Lung microvascular endothelial cell (primary cell): ENCODE measurements around the gene ARVCF. TPM values are rescaled to one million over a fixed set of nuclear protein-coding genes. Genes with fewer than 3 reads are reported as not detected.
A peak's percentile ranks its signal among the peaks of the same experiment; 100 is the strongest.

Experiments
- DNase-seq, 2 donors: peaks; one replicate each; pipeline versions ENCODE4 v3.0.0 to v3.0.0-alpha.2; 2010; ENCODE audit warnings: low read depth in 2 of 2
- total RNA-seq: library from RNA; depleted of rRNA; stranded (reverse); fragments of >200 nt; gene quantifications from 2 replicates; pipeline ENCODE4 v1.2.1, GENCODE V29; 2014

ARVCF gene
- total RNA-seq, 1 donor from 2014 or later, result 72.0 TPM

DNA sequence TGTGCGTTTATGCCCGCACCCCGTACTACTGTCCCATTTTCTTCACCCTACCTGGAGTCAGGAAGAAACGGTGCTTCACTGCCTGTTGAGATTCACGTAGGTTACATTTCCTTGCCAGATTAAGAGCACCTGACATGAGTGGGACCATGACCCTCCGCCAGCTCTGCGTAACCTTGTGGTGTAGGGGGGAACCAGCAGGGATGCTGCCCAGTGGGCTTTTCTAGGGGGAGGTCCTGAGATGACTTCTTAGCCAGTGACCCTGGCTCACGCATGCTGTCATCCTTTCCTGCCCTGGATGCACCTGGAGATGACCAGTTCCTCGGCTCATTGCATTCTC, 967 bp upstream of the ARVCF start:
- DNase-seq, result no peak

DNA sequence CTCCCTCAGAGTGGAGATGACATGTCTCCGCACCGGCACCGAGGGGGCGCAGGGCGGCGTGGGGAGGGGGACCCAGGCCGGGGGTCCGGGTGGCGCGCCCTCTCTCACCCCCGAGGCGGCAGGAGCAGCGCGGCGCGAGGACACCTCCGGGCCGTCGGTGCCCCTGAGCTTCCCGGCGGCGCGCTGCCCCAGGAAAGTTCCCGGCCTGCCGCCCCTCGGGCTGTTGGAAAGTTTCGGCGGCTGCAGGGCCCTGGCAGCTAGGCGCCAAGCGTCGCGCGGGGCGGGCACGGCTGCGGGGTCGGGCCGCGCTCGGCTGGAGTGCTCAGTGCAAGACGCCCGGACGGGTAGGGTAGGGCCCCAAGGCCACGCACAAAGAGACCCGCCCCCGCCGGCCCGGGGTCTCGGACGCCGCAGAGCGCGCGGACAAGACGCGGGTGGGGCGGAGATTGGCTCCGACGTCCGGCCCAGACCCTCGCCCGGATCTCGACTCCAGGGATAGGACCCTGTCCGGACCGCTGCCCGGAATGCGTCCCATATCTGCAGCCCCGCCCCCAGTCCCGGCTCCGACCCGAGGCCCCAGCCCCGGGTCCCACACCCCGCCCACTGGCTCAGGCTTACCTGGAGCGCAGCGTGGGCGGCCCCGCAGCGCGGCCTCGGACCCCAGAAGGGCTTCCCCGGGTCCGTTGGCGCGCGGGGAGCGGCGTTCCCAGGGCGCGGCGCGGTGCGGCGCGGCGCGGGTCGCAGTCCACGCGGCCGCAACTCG, 471 bp downstream of the ARVCF start:
- peak; percentile 32 to 45 for DNase-seq

DNA sequence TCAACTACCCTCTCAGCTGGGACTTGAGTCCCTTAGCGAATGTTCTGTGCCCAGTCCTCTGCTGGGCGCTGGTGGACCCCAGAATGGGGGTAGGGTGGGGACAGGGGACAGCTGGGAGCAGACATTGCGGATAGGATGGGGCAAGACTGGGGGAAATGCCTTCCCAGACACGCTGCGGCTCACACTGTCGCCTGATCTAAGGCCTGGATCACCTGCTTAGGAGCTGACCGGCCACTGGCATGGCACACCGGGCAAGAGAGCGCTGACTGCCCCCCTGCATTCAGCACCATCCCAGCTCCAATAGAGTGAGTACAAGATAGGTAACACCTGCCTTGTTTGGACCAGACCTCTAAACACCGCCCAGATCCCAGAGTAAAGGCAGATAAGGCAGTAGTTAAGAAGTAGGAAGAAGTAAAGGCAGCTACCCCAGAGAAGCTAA, 1.4 kb downstream of the ARVCF start:
- no peak for DNase-seq

DNA sequence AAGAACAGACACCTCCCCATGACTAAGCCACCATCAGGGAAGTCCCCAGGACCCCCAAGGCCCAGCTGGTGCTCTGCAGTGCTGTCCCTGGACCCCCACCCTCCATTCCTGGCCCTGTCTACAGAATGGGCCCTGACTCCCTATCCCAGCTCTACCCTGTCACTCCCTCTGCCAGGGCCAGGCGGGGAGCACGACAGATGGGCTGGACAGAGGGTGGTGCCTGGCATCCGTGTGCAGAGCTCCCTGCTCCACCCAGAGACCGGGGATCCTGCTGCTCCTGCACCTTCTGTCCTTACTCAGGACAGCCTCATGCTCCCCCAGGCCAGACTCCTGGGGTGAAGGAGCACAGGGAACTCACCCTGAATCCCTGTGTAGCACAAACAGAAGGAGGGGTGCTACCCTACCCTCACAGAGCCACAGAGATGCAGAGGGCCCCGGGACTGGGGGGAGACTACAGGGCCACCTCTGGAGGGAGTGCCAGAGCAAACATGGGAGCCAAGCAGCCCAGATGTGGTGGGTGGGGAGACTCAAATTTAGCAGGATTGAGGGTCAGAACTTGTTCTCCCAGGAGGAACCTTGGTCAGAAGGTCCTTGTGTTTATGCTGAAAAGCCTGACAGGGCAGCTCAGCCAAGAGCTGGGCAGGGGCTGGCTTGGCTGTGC, 2.0 kb downstream of the ARVCF start:
- no peak for DNase-seq

DNA sequence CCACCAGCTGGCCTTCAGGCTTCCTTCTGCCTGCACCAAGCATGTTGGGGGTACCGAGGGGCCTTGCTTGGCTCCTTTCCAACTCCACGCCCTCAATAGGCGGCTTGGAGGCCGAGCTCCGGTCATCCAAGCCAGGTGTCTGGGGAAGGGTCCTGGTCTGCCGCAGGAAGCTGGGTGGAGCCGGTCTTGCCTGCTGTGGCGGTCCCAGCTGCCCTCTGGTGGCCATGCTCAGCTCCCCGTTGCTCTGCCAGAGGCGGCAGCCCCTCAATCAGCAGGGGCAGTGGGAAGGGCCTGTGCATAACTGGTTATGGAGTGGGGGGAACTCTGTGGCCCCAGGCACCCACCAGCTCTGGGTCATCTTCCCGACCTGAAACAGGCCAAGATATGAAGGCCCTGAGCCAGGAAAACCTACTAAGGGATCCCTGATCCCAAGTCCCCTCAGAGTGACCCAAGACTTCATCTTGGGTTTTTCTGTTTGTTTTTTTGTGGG, 3.2 kb downstream of the ARVCF start:
- DNase-seq, result peak; percentile 71 to 85

DNA sequence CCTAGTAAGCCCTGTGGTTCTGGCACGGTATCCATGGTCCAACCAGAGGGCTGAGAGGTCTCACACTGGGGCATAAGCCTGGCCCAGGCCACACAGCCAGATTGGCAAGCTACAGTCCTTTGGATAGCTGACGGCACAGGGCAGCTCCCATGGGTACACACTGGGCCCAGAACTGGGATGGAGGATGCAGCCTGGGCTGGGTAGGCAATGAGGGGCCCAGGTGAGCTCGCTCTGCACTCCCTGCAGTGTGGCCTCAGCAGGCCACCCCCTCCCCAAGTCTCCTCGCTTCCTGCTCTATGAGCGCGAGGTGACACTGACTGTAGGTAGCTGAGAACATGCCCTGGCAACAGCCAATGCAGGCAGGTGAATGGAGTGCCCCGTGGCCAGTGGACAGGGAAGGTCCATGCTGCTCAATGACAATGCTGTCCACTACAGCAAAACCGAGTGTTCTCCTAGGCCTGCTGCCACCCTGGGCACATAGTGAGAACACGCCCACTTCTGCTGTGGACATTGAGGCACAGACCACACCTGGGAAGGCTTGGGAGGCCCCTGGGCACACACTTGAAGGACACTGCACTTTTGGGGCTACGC, 3.8 kb downstream of the ARVCF start:
- DNase-seq, result no peak

DNA sequence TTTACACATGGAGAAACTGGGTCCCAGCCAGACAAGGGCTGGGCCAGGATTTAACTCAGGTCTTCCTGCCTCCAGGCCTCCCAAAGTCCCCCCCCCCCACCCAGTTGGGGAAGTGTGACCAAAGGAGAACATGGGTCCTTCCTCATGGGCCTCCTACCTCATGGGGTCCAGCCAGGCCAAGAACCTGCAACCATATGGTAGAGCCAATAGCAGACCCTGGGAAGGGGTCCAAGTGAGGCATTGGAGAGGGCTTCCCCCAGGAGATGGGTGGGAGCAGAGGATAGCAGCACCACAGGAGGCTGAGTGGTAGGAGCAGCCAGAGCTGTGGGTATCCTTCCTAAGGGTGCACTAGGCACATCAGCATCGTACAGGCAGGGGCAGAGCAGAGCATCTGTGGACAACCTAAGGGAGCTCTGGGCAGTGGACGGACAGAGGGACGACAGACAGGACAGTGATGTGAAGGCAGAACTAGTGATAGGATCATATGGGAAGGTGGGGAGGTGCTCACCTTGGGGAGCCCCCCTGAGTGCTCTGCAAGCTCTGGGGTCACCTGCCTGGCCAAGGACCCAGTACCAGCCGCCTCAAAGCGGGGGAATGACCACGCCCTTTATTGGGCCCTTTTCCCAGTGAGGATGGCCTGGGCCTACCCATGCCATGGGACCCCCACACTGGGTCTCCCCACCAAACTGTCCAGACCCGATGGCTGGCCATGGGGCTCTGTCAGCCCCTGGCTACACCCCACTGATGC, 4.5 kb downstream of the ARVCF start:
- DNase-seq, result no peak

DNA sequence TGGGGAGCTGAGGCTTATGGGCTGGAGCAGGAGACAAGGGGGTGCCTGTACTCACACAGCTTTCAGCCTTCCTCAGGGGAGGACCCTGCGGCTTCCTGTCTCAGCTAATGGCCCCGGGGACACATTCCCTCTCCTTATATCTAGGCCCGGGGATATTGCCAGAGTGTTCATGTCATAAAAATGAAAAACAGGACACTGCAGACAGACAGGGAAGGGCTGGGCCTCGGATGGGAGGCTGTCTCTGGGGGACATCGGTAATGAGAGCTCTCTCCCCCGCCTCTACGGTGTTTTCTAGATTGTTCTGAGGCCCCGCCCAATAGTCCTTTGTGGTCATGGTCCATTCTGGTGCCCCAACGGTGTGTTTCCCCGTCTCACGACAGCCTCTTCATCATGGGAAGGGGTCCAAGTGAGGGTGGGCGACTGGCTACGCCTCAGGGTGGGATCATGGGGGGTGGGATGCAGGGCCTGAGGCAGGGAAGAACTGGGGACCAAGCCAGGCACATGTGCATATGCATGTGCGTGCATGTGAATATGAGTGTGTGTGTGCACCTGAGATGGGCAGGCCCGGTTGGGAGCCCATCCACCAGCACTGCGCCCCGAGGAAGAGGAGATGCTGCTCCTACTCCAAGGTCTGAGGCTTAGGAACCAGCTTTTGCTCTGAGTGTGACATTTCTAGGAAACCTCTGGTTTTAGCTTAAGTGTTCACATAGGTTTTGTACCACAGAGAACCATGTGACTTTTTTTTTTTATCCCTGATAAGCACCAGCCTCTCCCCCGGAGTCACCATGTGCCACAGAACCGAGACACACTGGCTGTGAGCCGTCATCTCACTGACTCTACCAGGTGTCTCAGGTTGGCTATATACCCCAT, 5.3 kb downstream of the ARVCF start:
- no peak for DNase-seq

DNA sequence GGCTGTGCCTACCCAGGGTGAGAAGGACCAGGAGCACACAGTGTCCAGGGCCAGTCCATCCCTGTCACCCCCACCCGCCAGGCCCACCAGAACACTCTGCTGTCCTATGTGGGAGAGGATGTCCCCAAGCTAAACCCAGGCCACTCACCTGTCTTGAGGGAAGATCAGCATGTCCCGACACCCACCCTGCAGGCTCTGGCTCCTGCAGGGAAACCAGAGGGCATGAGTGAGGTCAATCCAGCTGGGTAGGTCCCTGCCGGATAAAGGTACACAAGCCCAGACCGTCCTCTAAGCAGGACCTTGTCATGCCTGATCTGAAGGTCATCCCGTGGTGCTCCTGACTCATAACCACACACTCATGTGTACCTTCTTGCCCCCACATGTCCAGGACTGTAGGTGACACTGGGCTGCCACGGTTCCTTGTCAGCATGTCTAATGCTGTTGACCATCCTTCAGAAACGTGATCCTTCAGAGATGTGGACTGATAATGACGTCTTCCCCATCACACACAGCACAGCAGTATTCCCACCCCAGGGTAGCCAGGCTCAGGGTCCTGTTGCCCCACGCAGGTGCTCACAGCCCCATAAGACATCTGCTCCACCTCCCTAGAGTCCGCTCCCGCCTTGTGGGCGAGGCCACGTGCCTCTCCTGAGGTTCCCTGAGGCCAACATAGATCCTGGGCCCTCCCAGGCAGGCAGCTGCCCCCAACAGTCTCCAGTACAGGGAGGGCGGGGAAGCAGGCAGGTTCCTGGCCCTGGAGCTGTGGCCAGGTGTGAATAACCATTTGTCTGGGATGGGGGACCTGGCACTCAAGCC, 6.1 kb downstream of the ARVCF start:
- DNase-seq, result no peak

DNA sequence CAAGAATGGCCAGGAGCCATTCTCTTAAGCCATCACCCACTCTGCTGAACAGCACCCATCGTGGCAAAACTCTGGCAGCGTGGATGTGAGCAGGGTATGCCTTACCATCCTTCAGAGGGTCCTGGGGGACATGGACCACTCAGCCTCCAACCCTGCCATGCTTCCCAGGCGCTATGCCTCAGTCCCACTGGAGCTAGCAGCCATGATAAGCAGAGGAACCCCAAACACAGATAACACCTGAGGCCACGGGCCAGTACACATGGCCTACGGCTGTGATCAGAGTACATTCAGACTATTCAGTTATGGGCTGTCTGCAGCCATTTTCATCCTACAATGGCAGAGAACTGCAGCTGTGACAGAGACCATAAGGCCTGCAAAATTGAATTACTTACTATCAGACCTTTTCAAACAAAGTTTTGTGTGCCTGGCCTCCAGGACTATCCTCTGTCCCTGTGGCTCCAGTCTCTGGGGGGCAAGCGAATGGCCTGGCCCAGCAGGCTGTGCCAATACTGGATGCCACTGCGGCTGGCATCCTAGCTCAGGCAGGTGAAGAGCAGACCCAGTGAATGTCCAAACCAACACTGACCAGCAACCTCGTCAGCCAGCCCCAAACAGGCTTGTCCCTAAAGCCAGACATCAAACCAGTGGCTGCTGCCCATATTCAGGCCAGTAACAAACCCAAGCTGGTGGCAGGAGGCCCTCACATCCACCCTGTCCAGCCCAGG, 6.9 kb downstream of the ARVCF start:
- no peak for DNase-seq

DNA sequence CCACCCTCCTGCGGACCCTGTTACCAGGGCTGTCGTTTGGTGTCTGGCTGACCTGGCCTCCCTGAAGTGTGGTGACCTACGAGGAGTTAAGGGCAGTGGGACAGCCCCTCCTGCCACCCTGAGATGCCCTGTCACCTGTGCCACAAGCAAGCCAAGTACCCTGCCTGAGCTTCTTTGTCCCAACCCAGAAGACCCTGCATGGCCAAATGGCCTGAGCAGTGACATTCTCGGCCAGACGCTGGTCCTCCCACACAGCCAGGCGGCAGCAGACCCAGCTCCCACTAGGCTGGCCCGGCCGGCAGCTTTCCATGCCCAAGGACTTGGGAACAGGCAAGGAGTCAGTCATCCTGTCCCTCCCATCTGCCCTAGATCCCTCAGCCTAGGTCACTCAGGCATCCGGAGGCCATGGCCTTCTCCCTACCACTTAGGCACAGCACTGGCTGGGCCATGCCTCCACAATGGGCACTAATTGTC, 7.6 kb downstream of the ARVCF start:
- DNase-seq, result no peak

DNA sequence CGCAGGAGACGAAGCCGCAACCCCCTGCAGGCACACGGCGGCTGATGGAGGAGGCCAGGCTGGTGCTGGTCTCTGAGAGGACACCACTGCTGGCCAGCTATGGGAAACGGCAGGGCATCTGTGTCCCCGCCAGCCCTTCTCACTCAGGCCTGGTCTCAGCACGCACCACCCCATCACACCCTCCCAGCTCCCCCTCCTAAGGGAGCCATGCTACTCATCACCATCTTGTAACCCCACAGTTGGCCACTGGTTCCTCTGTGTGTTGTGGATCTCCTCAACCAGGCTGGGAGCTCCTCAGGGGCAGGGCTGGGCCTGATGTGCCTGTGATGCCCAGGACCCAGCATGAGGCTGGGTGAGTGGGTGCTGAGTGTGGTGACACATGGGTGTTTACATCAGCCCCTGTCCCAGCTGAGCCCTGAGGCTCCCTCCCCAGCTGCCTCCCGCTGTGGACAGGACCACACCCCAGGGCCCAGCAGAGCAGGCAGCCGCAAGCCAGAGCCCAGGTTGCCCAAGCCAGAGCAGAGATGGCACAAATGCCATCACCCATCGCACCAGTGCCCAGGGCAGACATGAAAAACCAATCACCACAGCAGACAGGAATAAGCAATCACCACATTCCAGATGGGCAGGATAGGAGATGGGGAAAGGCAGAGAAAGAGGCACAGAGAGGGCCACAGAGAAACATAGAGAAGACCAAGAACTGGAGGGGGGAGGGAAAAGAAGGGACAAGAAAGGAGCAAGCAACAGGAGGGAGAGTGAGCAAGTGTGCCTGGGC, 8.2 kb downstream of the ARVCF start:
- no peak for DNase-seq

DNA sequence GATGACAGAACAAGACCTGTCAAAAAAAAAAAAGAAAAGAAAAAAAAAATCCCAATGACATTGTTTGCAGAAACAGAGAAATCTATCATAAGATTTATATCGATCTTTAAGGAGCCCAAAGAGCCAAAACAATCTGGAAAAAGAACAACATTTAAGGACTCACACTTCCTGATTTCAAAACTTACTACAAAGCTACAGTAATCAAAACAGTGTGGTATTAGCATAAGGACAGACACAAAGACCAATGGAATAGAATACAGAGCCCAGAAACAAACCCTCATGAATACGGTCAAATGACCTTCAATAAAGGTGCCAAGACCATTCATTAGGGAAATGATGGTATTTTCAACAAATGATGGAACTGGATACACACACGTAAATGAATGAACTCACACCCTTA, 12.2 kb downstream of the ARVCF start:
- no peak for DNase-seq

DNA sequence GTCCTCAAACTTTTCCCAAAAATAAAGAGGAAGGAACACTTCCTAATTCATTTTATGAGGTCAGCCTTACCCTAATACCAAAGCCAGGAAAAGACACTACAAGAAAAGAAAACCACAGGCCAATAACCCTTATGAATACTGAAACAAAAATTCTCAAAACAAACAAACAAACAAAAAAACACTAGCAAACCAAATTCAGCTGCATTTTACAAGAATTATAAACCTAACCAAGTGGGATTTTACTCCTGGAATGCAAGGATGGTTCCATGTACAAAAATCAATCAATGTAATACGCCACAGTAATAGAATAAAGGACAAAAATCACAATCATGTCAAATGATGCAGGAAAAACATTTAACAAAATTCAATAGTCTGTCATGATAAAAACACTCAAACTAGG, 13.3 kb downstream of the ARVCF start:
- no peak for DNase-seq

DNA sequence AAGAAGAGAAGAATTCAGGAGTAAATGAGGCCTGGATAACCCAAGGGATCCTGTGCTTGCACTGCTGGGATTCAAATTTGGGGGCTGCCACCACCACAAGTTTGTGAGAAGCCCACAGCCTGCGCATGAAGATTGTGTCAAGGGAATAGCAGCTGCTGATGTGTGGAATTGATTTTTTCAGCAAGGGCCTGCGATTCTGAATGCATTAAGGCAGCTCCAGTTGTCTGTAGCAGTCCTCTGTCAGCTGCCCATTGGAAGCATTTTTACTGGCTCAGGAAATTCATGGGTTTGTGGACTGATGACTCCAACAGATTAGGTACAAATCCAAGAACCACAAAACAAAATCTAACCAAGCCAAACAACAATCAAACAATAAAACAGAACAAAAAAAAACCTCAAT, 14.0 kb downstream of the ARVCF start:
- DNase-seq, result no peak

DNA sequence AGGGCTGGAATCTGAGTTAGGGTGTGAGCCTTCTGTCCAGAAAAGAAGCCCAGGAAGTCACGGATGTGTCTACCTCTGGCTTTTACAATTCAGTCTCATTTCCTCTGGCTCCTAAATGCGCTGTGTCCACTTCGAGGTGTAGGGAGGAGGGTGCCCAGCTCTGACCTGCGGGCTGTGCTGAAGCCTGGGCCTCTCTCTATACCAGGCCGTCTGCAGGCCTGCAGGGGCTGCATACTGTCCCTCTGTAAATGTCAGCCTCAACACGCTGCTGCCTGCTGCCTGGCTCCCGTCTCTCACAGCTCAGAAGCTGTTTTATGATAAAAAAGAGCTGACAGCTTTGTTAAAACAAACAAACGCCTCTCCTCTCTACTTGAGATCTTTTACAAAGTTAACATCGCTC, 14.5 kb downstream of the ARVCF start:
- no peak for DNase-seq

DNA sequence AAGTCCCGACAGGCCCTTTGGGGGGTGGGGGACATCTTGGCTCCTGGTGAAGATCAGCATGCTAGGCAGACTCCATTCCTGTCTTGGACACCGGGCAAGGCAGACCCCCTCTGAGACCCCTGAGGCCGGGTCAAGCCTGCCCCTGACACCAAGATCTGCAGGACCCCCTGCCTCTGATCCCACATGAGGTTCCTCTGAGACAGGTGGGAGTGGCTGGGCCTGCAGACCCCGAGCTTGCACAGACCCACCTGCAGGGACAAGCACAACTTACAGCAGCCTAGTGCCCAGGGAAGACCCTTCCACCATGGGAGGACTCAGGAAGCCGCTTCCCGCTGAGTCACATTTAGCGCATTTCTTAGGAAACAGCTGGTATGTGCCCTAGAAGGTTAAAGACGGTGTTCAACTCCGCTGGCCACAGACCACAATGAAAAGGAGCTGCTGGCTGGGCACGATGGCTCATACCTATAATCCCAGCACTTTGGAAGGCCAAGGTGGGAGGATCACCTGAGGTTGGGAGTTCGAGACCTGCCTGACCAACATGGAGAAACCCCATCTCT, 15.5 kb downstream of the ARVCF start:
- DNase-seq, result peak; percentile 48 to 95
